Activated naive CD4-positive, alpha-beta T cell treated with anti-CD3 and anti-CD28 coated beads, Interleukin-2, amount 10 ng/mL, durations not matched to agents 7 days and 5 days (primary cell): ENCODE measurements around the gene CD2.

Experiments used
- CTCF ChIA-PET: fragments of 350-600 bp; sonication (Branson Sonifier 250); formaldehyde crosslinking; loops from one replicate; lab custom pipeline; 2021; ENCODE audit warnings: antibody characterized with exemption; lab: Charles Lee
- DNase-seq: peaks from one replicate; pipeline ENCODE4 v3.0.0-alpha.2; 2020
- H3K27ac Mint-ChIP-seq: one replicate; pipeline ENCODE4 v1.8.0; 2021; ENCODE audit warnings: mild to moderate bottlenecking, moderate library complexity, mixed read lengths
- H3K27me3 Mint-ChIP-seq: one replicate; pipeline ENCODE4 v1.8.0; 2021; ENCODE audit warnings: mild to moderate bottlenecking, mixed read lengths
- H3K36me3 Mint-ChIP-seq: one replicate; pipeline ENCODE4 v1.8.0; 2021; ENCODE audit warnings: mixed read lengths
- H3K4me1 Mint-ChIP-seq: one replicate; pipeline ENCODE4 v1.8.0; 2021; ENCODE audit warnings: mixed read lengths
- H3K4me3 Mint-ChIP-seq: one replicate; pipeline ENCODE4 v1.8.0; 2021; ENCODE audit warnings: mild to moderate bottlenecking, moderate library complexity, mixed read lengths
- H3K9me3 Mint-ChIP-seq: one replicate; pipeline ENCODE4 v1.8.0; 2021; ENCODE audit warnings: mixed read lengths

CD2 gene

GRCh38 chr1:116721451-116722007, 32.7 kb upstream of the CD2 start:
- CTCF ChIA-PET = no interaction called here
- no peak overlapping the region for H3K4me3 Mint-ChIP-seq
- DNase-seq = no peak
- peaks cover 7% of the 10 kb centered on the region for H3K4me1 Mint-ChIP-seq
- peaks cover 1% of the 10 kb centered on the region for H3K9me3 Mint-ChIP-seq
- no peak overlapping the region for H3K27ac Mint-ChIP-seq
- H3K27me3 Mint-ChIP-seq = peaks cover 4% of the 10 kb centered on the region
- H3K36me3 Mint-ChIP-seq = no peaks in the 10 kb centered on the region

- Mint-ChIP-seq H3K27me3 (peaks cover 4% of the 10 kb centered on the region), H3K27ac (no peak overlapping the region), H3K36me3 (no peaks in the 10 kb centered on the region), H3K9me3 (peaks cover 1% of the 10 kb centered on the region), H3K4me3 (no peak overlapping the region), H3K4me1 (peaks cover 14% of the 10 kb centered on the region)
- no peak for DNase-seq
- CTCF ChIA-PET = interaction anchor here (1.0 to 1.8 kb wide), 5 partner anchors 131 to 334 kb away, joined by 3 to 6 read pairs (median 4); no protein-coding TSS in a partner anchor
Observed at GRCh38 chr1:116722016-116722838, 32.0 kb upstream of the CD2 start.

GRCh38 chr1:116724765-116725375, 29.4 kb upstream of the CD2 start:
- CTCF ChIA-PET = interaction anchor here (0.7 to 5.8 kb wide), 29 partner anchors 9 to 403 kb away, joined by 3 to 39 read pairs (median 4); partner anchors contain the start of gene TTF2
- no peaks in the 10 kb centered on the region for H3K36me3 Mint-ChIP-seq
- peaks cover 4% of the 10 kb centered on the region for H3K27me3 Mint-ChIP-seq
- no peak overlapping the region for H3K4me3 Mint-ChIP-seq
- peaks cover 19% of the 10 kb centered on the region for H3K4me1 Mint-ChIP-seq
- no peak overlapping the region for H3K27ac Mint-ChIP-seq
- DNase-seq = peak; percentile 86
- H3K9me3 Mint-ChIP-seq = no peaks in the 10 kb centered on the region

GRCh38 chr1:116725798-116726197, 28.4 kb upstream of the CD2 start:
- no peaks in the 10 kb centered on the region for H3K36me3 Mint-ChIP-seq
- peaks cover 19% of the 10 kb centered on the region for H3K4me1 Mint-ChIP-seq
- H3K9me3 Mint-ChIP-seq = no peaks in the 10 kb centered on the region
- DNase-seq = no peak
- CTCF ChIA-PET = interaction anchor here (0.6 to 5.8 kb wide), 24 partner anchors 8 to 402 kb away, joined by 3 to 39 read pairs (median 4); partner anchors contain the start of gene TTF2
- no peak overlapping the region for H3K27ac Mint-ChIP-seq
- H3K4me3 Mint-ChIP-seq = no peak overlapping the region
- peaks cover 4% of the 10 kb centered on the region for H3K27me3 Mint-ChIP-seq

- no peaks in the 10 kb centered on the region for H3K9me3 Mint-ChIP-seq
- CTCF ChIA-PET = interaction anchor here (1.0 to 5.8 kb wide), 10 partner anchors 10 to 330 kb away, joined by 3 to 39 read pairs (median 10); no protein-coding TSS in a partner anchor
- H3K4me1 Mint-ChIP-seq = peaks cover 19% of the 10 kb centered on the region
- no peak overlapping the region for H3K4me3 Mint-ChIP-seq
- H3K36me3 Mint-ChIP-seq = no peaks in the 10 kb centered on the region
- no peak overlapping the region for H3K27ac Mint-ChIP-seq
- no peak for DNase-seq
- H3K27me3 Mint-ChIP-seq = no peaks in the 10 kb centered on the region
Observed at GRCh38 chr1:116726872-116727820, 27.1 kb upstream of the CD2 start.

- CTCF ChIA-PET = no interaction called here
- H3K4me3 Mint-ChIP-seq = no peak overlapping the region
- H3K9me3 Mint-ChIP-seq = no peaks in the 10 kb centered on the region
- H3K36me3 Mint-ChIP-seq = no peaks in the 10 kb centered on the region
- H3K4me1 Mint-ChIP-seq = peaks cover 13% of the 10 kb centered on the region
- no peak overlapping the region for H3K27ac Mint-ChIP-seq
- DNase-seq = no peak
- no peaks in the 10 kb centered on the region for H3K27me3 Mint-ChIP-seq
Observed at GRCh38 chr1:116731439-116731838, 22.8 kb upstream of the CD2 start.

GRCh38 chr1:116732726-116733125, 21.5 kb upstream of the CD2 start:
- CTCF ChIA-PET = interaction anchor here (1.0 to 2.7 kb wide), 4 partner anchors 8 to 327 kb away, joined by 3 to 20 read pairs (median 8); partner anchors contain the start of gene TTF2
- no peaks in the 10 kb centered on the region for H3K36me3 Mint-ChIP-seq
- H3K4me3 Mint-ChIP-seq = no peak overlapping the region
- no peak for DNase-seq
- no peaks in the 10 kb centered on the region for H3K27me3 Mint-ChIP-seq
- H3K4me1 Mint-ChIP-seq = peaks cover 13% of the 10 kb centered on the region
- no peak overlapping the region for H3K27ac Mint-ChIP-seq
- H3K9me3 Mint-ChIP-seq = no peaks in the 10 kb centered on the region

GRCh38 chr1:116733476-116734365, 20.5 kb upstream of the CD2 start:
- CTCF ChIA-PET = interaction anchor here (1.0 to 2.7 kb wide), 5 partner anchors 9 to 326 kb away, joined by 3 to 20 read pairs (median 3); partner anchors contain the start of gene TTF2
- Mint-ChIP-seq H3K4me1 (peaks cover 23% of the 10 kb centered on the region), H3K27ac (no peak overlapping the region), H3K36me3 (no peaks in the 10 kb centered on the region), H3K9me3 (no peaks in the 10 kb centered on the region), H3K27me3 (no peaks in the 10 kb centered on the region), H3K4me3 (no peak overlapping the region)
- no peak for DNase-seq

- H3K36me3 Mint-ChIP-seq = peaks cover 3% of the 10 kb centered on the region
- no peaks in the 10 kb centered on the region for H3K27me3 Mint-ChIP-seq
- no peaks in the 10 kb centered on the region for H3K9me3 Mint-ChIP-seq
- CTCF ChIA-PET = interaction anchor here (2.7 kb wide), 2 partner anchors 11 to 82 kb away, joined by 14 to 20 read pairs; no protein-coding TSS in a partner anchor
- peaks cover 38% of the 10 kb centered on the region for H3K4me1 Mint-ChIP-seq
- H3K27ac Mint-ChIP-seq = no peak overlapping the region
- no peak overlapping the region for H3K4me3 Mint-ChIP-seq
- no peak for DNase-seq
Observed at GRCh38 chr1:116735246-116735645, 19.0 kb upstream of the CD2 start.

GRCh38 chr1:116737020-116737854, 17.0 kb upstream of the CD2 start:
- H3K27ac Mint-ChIP-seq = peak overlapping the region; percentile 96
- peaks cover 5% of the 10 kb centered on the region for H3K9me3 Mint-ChIP-seq
- peak overlapping the region; percentile 25 for H3K4me3 Mint-ChIP-seq
- no peaks in the 10 kb centered on the region for H3K27me3 Mint-ChIP-seq
- peak; percentile 83 for DNase-seq
- CTCF ChIA-PET = interaction anchor here (0.6 to 6.4 kb wide), 33 partner anchors 11 to 357 kb away, joined by 3 to 80 read pairs (median 5); partner anchors contain the start of genes CD2 and TTF2
- peaks cover 48% of the 10 kb centered on the region for H3K4me1 Mint-ChIP-seq
- peaks cover 11% of the 10 kb centered on the region for H3K36me3 Mint-ChIP-seq

GRCh38 chr1:116737855-116738321, 16.3 kb upstream of the CD2 start:
- no peaks in the 10 kb centered on the region for H3K27me3 Mint-ChIP-seq
- H3K4me3 Mint-ChIP-seq = peak overlapping the region; percentile 25
- CTCF ChIA-PET = interaction anchor here (0.7 to 6.4 kb wide), 33 partner anchors 10 to 356 kb away, joined by 3 to 80 read pairs (median 6); partner anchors contain the start of genes CD2 and TTF2
- peaks cover 8% of the 10 kb centered on the region for H3K9me3 Mint-ChIP-seq
- H3K4me1 Mint-ChIP-seq = peaks cover 48% of the 10 kb centered on the region
- DNase-seq = peak; percentile 48
- H3K36me3 Mint-ChIP-seq = peaks cover 14% of the 10 kb centered on the region
- peak overlapping the region; percentile 96 for H3K27ac Mint-ChIP-seq
